SH-SY5Y (cell line): ENCODE measurements around the gene C2CD3.

Experiments
- GATA2 ChIP-seq: IDR thresholded peaks from 2 replicates; pipeline ENCODE4 v1.6.1; 2011; ENCODE audit warnings: mild to moderate bottlenecking, low read depth, low read length
- GATA3 ChIP-seq: IDR thresholded peaks from 2 replicates; pipeline ENCODE4 v1.6.1; 2011; ENCODE audit warnings: low read depth, mild to moderate bottlenecking, low read length, moderate library complexity

- no peak for TF ChIP-seq GATA3
- no peak for TF ChIP-seq GATA2
Observed at GRCh38 chr11:74001822-74002286, 168.9 kb downstream of the C2CD3 start.
